ENCODE data around the gene OR8H2.
"Not testable (repeated sequence)": the region's sequence is repeated elsewhere in the genome, so short reads cannot be mapped to it uniquely, and the experiment has no call there.

- not testable (repeated sequence) for TF ChIP-seq CTCF (IDR thresholded peaks at IDR 0.05; ENCODE audit: insufficient read depth, low read length, poor library complexity, severe bottlenecking); EZH2phosphoT487 (conservative IDR thresholded peaks at IDR 0.05; ENCODE audit: low read length)
These were observed 45.7 kb upstream of the OR8H2 start for GRCh38 chr11:56057661-56058237.

All from SU-DHL-6 (cell line).